ENCODE results near the gene TAMALIN.

Gene TAMALIN

GRCh38 chr12:52062167-52063081 lies 55.7 kb downstream of the TAMALIN start:
- H3K27ac ChIP-seq, result no peak overlapping the region; the same call in 1 of the 2 replicates
- no peak for TF ChIP-seq CTCF (conservative IDR thresholded peaks at IDR 0.05)

GRCh38 chr12:52063082-52063924 lies 56.6 kb downstream of the TAMALIN start:
- no peak overlapping the region for H3K27ac ChIP-seq
- TF ChIP-seq CTCF (conservative IDR thresholded peaks at IDR 0.05), result no peak

- TF ChIP-seq CTCF (conservative IDR thresholded peaks at IDR 0.05), result no peak
- H3K27ac ChIP-seq, result no peak overlapping the region
These were observed 57.4 kb downstream of the TAMALIN start for GRCh38 chr12:52063981-52064649.

Measured in VCaP (cell line).